CD14-positive monocyte (primary cell): ENCODE data around the gene DYSF. TPM values are rescaled to one million over a fixed set of nuclear protein-coding genes. Genes with fewer than 3 reads are reported as not detected.

Experiments
- DNase-seq, 3 donors: peaks; one replicate each; pipeline ENCODE4 v3.0.0-alpha.2; 2011 to 2022
- H2AFZ ChIP-seq: 2 replicates; pipeline ENCODE4 v1.6.0; 2012; ENCODE audit warnings: mild to moderate bottlenecking, low read depth, low read length, inconsistent platforms; ENCODE audit not compliant: insufficient read depth, poor library complexity, severe bottlenecking
- H3K27ac ChIP-seq, 2 donors: 1 replicate in 1 of 2; 2 replicates in 1 of 2; pipeline ENCODE4 v1.5.1; 2012 to 2013; ENCODE audit warnings: low read length in 2 of 2, control low read depth in 1 of 2, inconsistent platforms in 1 of 2, low read depth in 1 of 2, mild to moderate bottlenecking in 1 of 2
- H3K27me3 ChIP-seq, 2 donors: one replicate each; pipeline versions ENCODE4 v1.6.0 to v1.6.1; 2011 to 2013; ENCODE audit warnings: low read length in 2 of 2; ENCODE audit not compliant: control insufficient read depth in 2 of 2, insufficient read depth in 2 of 2
- H3K36me3 ChIP-seq, 2 donors: replicated peaks in 1 of 2; 1 replicate in 1 of 2; 2 replicates in 1 of 2; pipeline versions ENCODE4 v1.5.1 to v1.6.1; 2012 to 2013; ENCODE audit warnings: low read length in 2 of 2, control low read depth in 1 of 2, inconsistent platforms in 1 of 2, mild to moderate bottlenecking in 1 of 2; ENCODE audit not compliant: insufficient read depth in 2 of 2, control insufficient read depth in 1 of 2
- H3K4me1 ChIP-seq, 2 donors: 1 replicate in 1 of 2; 2 replicates in 1 of 2; pipeline versions ENCODE4 v1.5.1 to v1.6.1; 2012 to 2013; ENCODE audit warnings: low read length in 2 of 2, control low read depth in 1 of 2, inconsistent platforms in 1 of 2, mild to moderate bottlenecking in 1 of 2, moderate library complexity in 1 of 2; ENCODE audit not compliant: insufficient read depth in 2 of 2, control insufficient read depth in 1 of 2
- H3K4me2 ChIP-seq: replicated peaks from 2 replicates; pipeline ENCODE3; 2012; ENCODE audit warnings: low read length, moderate library complexity, mild to moderate bottlenecking; ENCODE audit not compliant: poor library complexity, severe bottlenecking; ENCODE audit errors: extremely low read depth
- H3K4me3 ChIP-seq, 3 experiments: fragments of 200-600 bp in 1 of 3; sonication (generic) in 1 of 3; replicated peaks in 1 of 3; 1 replicate in 2 of 3; 2 replicates in 1 of 3; pipeline ENCODE4 v1.5.1; 2011 to 2013; ENCODE audit warnings: low read length in 3 of 3, mild to moderate bottlenecking in 3 of 3, control low read depth in 2 of 3, low read depth in 2 of 3, inconsistent platforms in 1 of 3, moderate library complexity in 1 of 3
- H3K79me2 ChIP-seq: 2 replicates; pipeline ENCODE4 v1.6.0; 2012; ENCODE audit warnings: mild to moderate bottlenecking, control low read depth, inconsistent platforms, low read length, moderate library complexity; ENCODE audit not compliant: insufficient read depth
- H3K9ac ChIP-seq: 2 replicates; pipeline ENCODE4 v1.6.0; 2017; ENCODE audit warnings: low read length, mild to moderate bottlenecking; ENCODE audit not compliant: insufficient read depth, poor library complexity, severe bottlenecking
- H3K9me3 ChIP-seq, 2 donors: replicated peaks in 1 of 2; 1 replicate in 1 of 2; 2 replicates in 1 of 2; pipeline versions ENCODE4 v1.5.1 to v1.6.1; 2012 to 2013; ENCODE audit warnings: low read length in 2 of 2, control low read depth in 1 of 2; ENCODE audit not compliant: control insufficient read depth in 1 of 2, insufficient read depth in 1 of 2
- H4K20me1 ChIP-seq: 2 replicates; pipeline ENCODE4 v1.6.0; 2012; ENCODE audit warnings: mild to moderate bottlenecking, low read length, control low read depth, moderate library complexity; ENCODE audit not compliant: insufficient read depth
- H3K27ac Mint-ChIP-seq, 7 donors: one replicate each; pipeline ENCODE4 v1.8.0; 2020; ENCODE audit warnings: mild to moderate bottlenecking in 7 of 7, mixed read lengths in 7 of 7, moderate library complexity in 6 of 7, inconsistent platforms in 2 of 7
- H3K27me3 Mint-ChIP-seq, 3 donors: one replicate each; pipeline ENCODE4 v1.8.0; 2021 to 2022; ENCODE audit warnings: low read depth in 3 of 3, mild to moderate bottlenecking in 3 of 3, mixed read lengths in 3 of 3, moderate library complexity in 3 of 3, inconsistent platforms in 1 of 3
- H3K36me3 Mint-ChIP-seq, 2 donors: one replicate each; pipeline ENCODE4 v1.8.0; 2020; ENCODE audit warnings: mixed read lengths in 2 of 2, inconsistent platforms in 1 of 2, mild to moderate bottlenecking in 1 of 2
- H3K4me1 Mint-ChIP-seq: one replicate; pipeline ENCODE4 v1.8.0; 2020; ENCODE audit warnings: mild to moderate bottlenecking, mixed read lengths
- H3K4me3 Mint-ChIP-seq, 2 donors: one replicate each; pipeline ENCODE4 v1.8.0; 2020; ENCODE audit warnings: mild to moderate bottlenecking in 2 of 2, mixed read lengths in 2 of 2, moderate library complexity in 1 of 2
- H3K9me3 Mint-ChIP-seq, 7 donors: one replicate each; pipeline ENCODE4 v1.8.0; 2020 to 2022; ENCODE audit warnings: mixed read lengths in 7 of 7, mild to moderate bottlenecking in 6 of 7, moderate library complexity in 6 of 7, inconsistent platforms in 2 of 7
- CTCF ChIP-seq: fragments of 200-600 bp; IDR thresholded peaks from one replicate; pipeline ENCODE4 v1.8.0; 2022; ENCODE audit warnings: antibody characterized with exemption, mild to moderate bottlenecking
- WGBS: methylation state at CpG from one replicate; pipeline ENCODE4 v1.1.5; 2013; ENCODE audit warnings: missing lambda C conversion rate; ENCODE audit not compliant: insufficient coverage; 5-methylcytosine and 5-hydroxymethylcytosine counted together
- intact Hi-C, 2 donors: fragments of 100-400 bp; cut with micrococcal nuclease; formaldehyde crosslinking; loops; one replicate each; pipeline versions ENCODE4 v1.15.0 to v1.15.1; 2023
- polyA plus RNA-seq, 3 donors: library from polyadenylated mRNA; depleted of rRNA in 1 of 3; unstranded in 2 of 3; stranded (reverse) in 1 of 3; fragments of 300-500 nt in 2 of 3; fragments of >200 nt in 1 of 3; fragmentation: Illumina TruSeq in 2 of 3; gene quantifications; 1 replicate in 2 of 3; 2 replicates in 1 of 3; pipeline ENCODE4 v1.2.3, GENCODE V29; 2012 to 2021

The DYSF gene
- polyA plus RNA-seq, 3 donors = 16.1 to 72.5 (median 31.2) TPM

DNA sequence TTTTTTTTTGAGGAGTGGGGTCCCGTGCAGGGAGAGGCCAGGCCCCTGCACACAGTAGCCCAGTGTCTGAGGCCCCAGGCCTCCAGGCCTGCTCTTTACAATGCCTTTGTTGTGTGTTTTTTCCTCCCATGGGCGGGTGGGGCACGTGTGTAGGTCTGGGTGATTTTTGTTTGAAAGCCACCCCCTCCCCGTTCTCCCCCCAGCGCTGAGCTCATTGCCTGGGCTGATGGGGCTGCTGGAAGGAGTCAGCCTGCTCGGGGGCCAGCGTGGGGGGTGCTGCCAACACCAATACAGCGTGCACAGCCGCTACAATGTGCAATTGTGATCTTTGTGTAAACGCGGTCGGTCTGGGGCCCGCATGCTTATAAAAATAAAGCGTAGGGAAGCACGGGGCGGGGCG is 142.7 kb downstream of the DYSF start:
- Mint-ChIP-seq H3K4me3 (no peak overlapping the region), H3K27ac (no peak overlapping the region), H3K36me3 (peaks cover 81 to 92% of the 10 kb centered on the region in 2 donors), H3K4me1 (no peaks in the 10 kb centered on the region), H3K27me3 (peaks cover 2% of the 10 kb centered on the region in 3 donors), H3K9me3 (no peaks in the 10 kb centered on the region)
- H3K36me3 ChIP-seq = peaks cover 83 to 100% of the 10 kb centered on the region in 2 donors
- no peak for DNase-seq
- no peak overlapping the region for H3K4me3 ChIP-seq
- H3K9me3 ChIP-seq = no peaks in the 10 kb centered on the region
- 89% methylated on average over 12 of the region's 17 CpGs for WGBS
- H3K9ac ChIP-seq = no peak overlapping the region
- no peaks in the 10 kb centered on the region for H3K79me2 ChIP-seq
- TF ChIP-seq CTCF = no peak
- H3K4me2 ChIP-seq = no peak overlapping the region
- H4K20me1 ChIP-seq = peaks cover 74% of the 10 kb centered on the region
- no peak overlapping the region for H3K27ac ChIP-seq
- H3K4me1 ChIP-seq = no peaks in the 10 kb centered on the region
- no peak overlapping the region for H2AFZ ChIP-seq
- intact Hi-C loops = no loop called here
- no peaks in the 10 kb centered on the region for H3K27me3 ChIP-seq

GRCh38 chr2:71597756-71598155 is 144.4 kb downstream of the DYSF start:
- Mint-ChIP-seq H3K9me3 (no peaks in the 10 kb centered on the region), H3K27ac (peak overlapping the region in 1 of 7 donors; percentile 40), H3K4me1 (peaks cover 6% of the 10 kb centered on the region), H3K27me3 (peaks cover 0 to 4% (median 2%) of the 10 kb centered on the region in 3 donors), H3K36me3 (peaks cover 85 to 97% of the 10 kb centered on the region in 2 donors), H3K4me3 (no peak overlapping the region)
- Histone ChIP-seq H3K36me3 (peaks cover 82 to 100% of the 10 kb centered on the region in 2 donors), H2AFZ (no peak overlapping the region), H3K27me3 (no peaks in the 10 kb centered on the region), H3K4me2 (no peak overlapping the region), H3K4me3 (no peak overlapping the region), H3K27ac (no peak overlapping the region), H3K4me1 (no peaks in the 10 kb centered on the region), H3K79me2 (no peaks in the 10 kb centered on the region), H3K9me3 (no peaks in the 10 kb centered on the region), H3K9ac (no peak overlapping the region), H4K20me1 (peaks cover 72% of the 10 kb centered on the region)
- DNase-seq = no peak
- 85% methylated on average over 2 of the region's 4 CpGs for WGBS
- intact Hi-C loops = no loop called here
- no peak for TF ChIP-seq CTCF
